Tibial nerve (tissue), 3 donors: ENCODE measurements around the gene KCNJ9.

Experiments
- CTCF ChIP-seq, 5 experiments: fragments of 200-600 bp in 3 of 5; fragments of 450-650 bp in 2 of 5; sonication (generic) in 3 of 5; IDR thresholded peaks; one replicate each; pipeline ENCODE4 v1.5.1; 2016 to 2019; ENCODE audit warnings: antibody characterized with exemption in 5 of 5, mild to moderate bottlenecking in 3 of 5, moderate library complexity in 2 of 5
- POLR2A ChIP-seq, 2 donors: fragments of 450-650 bp; IDR thresholded peaks; one replicate each; pipeline ENCODE4 v1.6.1; 2017; ENCODE audit warnings: antibody characterized with exemption in 2 of 2, mild to moderate bottlenecking in 2 of 2, moderate library complexity in 2 of 2

- TF ChIP-seq CTCF (IDR thresholded peaks at IDR 0.05) (no peak), POLR2A (IDR thresholded peaks at IDR 0.05) (no peak)
Measured at GRCh38 chr1:160130939-160131338, 49.6 kb downstream of the KCNJ9 start.
